Mucosa of rectum (tissue), 2 donors: Measurements from ENCODE around the gene PSD4.

Experiments
- H3K27ac ChIP-seq, 2 donors: one replicate each; pipeline ENCODE4 v1.7.0; 2013; ENCODE audit warnings: inconsistent platforms in 2 of 2, low read depth in 2 of 2, low read length in 2 of 2
- H3K27me3 ChIP-seq, 2 donors: one replicate each; pipeline ENCODE4 v1.7.0; 2013; ENCODE audit warnings: low read length in 2 of 2; ENCODE audit not compliant: control insufficient read depth in 2 of 2, insufficient read depth in 2 of 2
- H3K36me3 ChIP-seq, 2 donors: one replicate each; pipeline ENCODE4 v1.7.0; 2013; ENCODE audit warnings: low read length in 2 of 2; ENCODE audit not compliant: control insufficient read depth in 2 of 2, insufficient read depth in 2 of 2
- H3K4me1 ChIP-seq, 2 donors: one replicate each; pipeline ENCODE4 v1.7.0; 2013; ENCODE audit warnings: low read length in 2 of 2, mild to moderate bottlenecking in 1 of 2; ENCODE audit not compliant: control insufficient read depth in 2 of 2, insufficient read depth in 2 of 2
- H3K4me3 ChIP-seq, 2 donors: one replicate each; pipeline ENCODE4 v1.7.0; 2013; ENCODE audit warnings: low read length in 2 of 2
- H3K9ac ChIP-seq, 2 donors: one replicate each; pipeline ENCODE4 v1.7.0; 2013; ENCODE audit warnings: low read length in 2 of 2, low read depth in 1 of 2, mild to moderate bottlenecking in 1 of 2
- H3K9me3 ChIP-seq, 2 donors: one replicate each; pipeline ENCODE4 v1.7.0; 2013; ENCODE audit warnings: low read length in 2 of 2; ENCODE audit not compliant: control insufficient read depth in 2 of 2
- donor health status: healthy.
- donor health status: Normal muscosa, but diverticular disease.

Gene PSD4

DNA sequence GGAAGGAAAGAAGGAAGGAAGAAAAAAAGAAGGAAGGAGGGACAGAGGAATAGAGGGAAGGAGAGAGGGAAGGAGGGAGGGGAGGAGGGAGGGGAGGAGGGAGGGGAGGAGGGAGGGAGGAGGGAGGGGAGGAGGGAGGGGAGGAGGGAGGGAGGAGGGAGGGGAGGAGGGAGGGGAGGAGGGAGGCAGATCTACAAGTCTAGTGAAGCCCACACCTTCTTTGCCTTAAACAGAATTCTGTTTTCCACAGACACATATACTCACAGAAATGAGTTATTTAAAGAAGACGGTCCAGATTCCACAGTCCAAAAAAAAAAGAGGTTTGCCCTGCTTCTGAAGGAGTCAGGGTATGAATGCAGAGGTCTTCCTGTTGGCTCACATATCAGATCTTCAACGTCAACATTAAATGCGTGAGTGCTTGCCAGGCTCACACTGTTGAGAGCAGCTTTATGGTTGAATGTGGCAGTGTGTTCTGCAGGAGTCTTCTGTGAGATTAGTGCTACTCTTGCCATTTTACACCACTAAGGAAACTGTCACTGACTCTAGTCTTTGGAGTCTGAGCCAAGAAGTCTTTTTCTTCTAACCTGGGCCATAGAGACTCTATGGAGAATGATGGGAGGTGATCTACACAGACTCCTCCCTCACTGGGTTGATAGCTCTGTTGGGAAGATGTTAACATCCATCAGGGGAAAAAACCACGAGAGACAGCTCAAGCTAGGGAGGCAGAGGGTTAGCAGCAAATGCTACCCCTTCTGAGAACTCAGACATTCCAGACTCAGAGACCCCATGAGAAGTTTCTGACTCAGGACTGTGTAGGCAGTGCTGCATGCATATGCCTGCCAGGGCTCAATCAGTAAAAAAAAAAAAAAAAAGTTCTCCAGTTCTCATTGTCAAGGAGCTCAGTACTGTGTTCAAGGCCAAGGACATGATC lies 81.6 kb downstream of the PSD4 start:
- H3K36me3 ChIP-seq, result no peaks in the 10 kb centered on the region
- no peak overlapping the region for H3K9ac ChIP-seq
- no peaks in the 10 kb centered on the region for H3K9me3 ChIP-seq
- H3K27me3 ChIP-seq, result no peaks in the 10 kb centered on the region
- H3K4me3 ChIP-seq, result no peak overlapping the region
- H3K27ac ChIP-seq, result no peak overlapping the region
- no peaks in the 10 kb centered on the region for H3K4me1 ChIP-seq

DNA sequence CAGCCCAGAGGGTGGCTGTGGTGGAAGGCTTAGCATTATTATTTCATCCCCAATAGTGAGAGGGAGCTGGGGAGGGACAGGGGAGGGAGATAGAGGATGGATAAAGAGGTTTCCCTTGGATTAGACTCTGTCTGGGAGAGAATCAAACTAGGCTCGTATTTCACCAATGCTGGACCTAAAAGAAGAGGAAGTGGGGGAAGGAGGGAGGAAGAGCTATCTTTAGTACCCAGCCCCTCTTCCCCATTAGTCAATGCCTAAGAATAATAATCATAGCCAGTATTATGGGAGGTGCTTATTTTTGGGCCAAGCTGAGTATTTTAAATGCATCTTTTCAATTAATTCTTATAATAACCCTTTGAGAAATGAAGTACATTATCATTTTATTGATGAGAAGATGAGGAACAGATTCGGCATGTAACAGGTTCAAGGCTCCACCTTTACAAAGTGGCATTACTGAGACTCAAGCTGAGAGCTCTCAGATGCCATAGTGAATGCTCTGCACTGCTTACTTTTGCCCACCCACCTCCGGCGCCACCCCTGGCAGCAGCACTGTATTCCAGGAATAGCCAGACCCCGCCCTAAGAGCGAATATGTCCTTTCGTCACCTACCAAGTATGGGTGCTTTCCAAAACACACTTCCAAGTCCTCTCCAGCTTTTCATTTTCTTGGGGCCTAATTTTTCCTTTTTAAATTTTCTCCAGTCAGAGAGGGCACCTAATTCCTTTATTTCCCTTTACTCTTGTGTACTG lies 83.9 kb downstream of the PSD4 start:
- Histone ChIP-seq H3K4me3 (no peak overlapping the region), H3K9me3 (no peaks in the 10 kb centered on the region), H3K27me3 (no peaks in the 10 kb centered on the region), H3K9ac (no peak overlapping the region), H3K27ac (no peak overlapping the region), H3K36me3 (no peaks in the 10 kb centered on the region), H3K4me1 (no peaks in the 10 kb centered on the region)

DNA sequence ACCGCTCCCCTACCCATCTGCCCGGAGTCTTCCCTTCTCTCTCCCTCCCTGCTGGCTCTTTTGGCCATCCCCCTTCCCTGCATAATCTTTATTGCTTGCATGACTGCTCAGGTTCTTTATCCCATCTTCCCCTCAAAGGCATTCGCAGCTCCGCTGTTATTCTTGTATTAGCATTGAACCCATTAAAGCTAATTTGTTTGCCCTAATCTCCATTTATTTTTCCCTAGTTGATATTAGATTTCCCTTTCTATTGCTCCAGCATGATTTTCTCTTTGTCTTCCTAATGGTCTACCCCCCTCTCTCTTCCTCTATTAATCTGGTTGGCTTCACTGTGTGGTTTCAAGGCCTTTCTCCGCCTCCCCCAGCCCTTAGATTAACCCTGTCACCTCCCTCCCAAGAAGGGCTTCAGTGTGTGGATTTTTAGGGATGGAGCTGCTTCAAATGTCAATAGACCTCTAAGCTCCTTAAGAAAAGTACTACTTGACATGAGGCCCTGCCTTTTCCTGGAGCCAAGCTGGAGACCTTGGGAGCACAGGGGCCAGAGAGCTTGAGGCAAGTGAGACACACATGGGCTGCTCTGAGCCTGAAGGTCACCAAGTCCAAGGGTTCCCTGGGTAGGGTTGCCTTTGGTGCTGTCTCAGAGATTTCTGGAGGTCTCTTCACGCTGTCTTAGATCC lies 84.8 kb downstream of the PSD4 start:
- Histone ChIP-seq H3K9ac (no peak overlapping the region), H3K4me3 (no peak overlapping the region), H3K9me3 (no peaks in the 10 kb centered on the region), H3K27me3 (no peaks in the 10 kb centered on the region), H3K27ac (no peak overlapping the region), H3K36me3 (no peaks in the 10 kb centered on the region), H3K4me1 (no peaks in the 10 kb centered on the region)
